Head of caudate nucleus (tissue), 42 donors: ENCODE data around the gene CYP1A1.

Experiments
- DNase-seq, 42 donors: peaks; one replicate each; pipeline versions ENCODE4 v3.0.0 to v3.0.0-alpha.2; 2020 to 2021; ENCODE audit warnings: mixed read lengths in 7 of 42
- intact Hi-C: fragments of 100-400 bp; cut with DNase I; formaldehyde crosslinking; loops from one replicate; pipeline ENCODE4 v1.15.0; 2022

Gene CYP1A1

DNA sequence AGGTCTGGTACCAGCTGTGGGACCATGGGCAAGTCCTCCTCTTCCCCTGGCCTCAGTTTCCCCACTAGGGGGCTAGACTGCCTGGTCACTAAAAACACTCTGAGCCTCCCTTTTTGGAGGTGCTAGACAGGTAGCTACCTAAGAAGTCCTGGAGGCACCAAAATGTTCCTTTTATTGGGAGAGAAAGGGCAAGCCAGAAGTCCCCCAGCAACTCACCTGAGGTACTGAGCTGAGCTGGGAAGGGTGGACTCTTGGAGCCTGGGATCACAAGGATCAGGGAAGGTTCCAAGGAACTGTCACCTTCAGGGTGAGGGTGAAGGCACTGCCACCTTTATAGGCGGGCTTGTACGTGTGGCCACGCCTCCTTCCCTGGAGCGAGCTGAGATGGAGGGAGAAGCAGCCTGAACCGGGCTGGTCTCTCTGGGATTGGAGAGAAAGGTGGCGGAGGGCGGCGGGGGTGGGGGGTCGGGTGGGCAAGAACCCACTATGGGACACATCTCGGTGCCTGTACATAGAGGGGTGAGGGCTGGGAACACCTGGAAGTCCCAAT lies at the start of gene CYP1A1:
Gene CYP1A1 (minus strand): TSS at position 304 of the 550 bp plus-strand sequence. CDS start 2,431 bp downstream, outside the sequence.
- intact Hi-C loops: no loop called here
- DNase-seq: peak in 35 of 42 donors; percentile 5 to 61 (median 36)

- intact Hi-C loops: no loop called here
- DNase-seq: peak in 2 of 42 donors; percentile 46 to 64
Observed at GRCh38 chr15:74773731-74774252, 48.5 kb upstream of the CYP1A1 start.

DNA sequence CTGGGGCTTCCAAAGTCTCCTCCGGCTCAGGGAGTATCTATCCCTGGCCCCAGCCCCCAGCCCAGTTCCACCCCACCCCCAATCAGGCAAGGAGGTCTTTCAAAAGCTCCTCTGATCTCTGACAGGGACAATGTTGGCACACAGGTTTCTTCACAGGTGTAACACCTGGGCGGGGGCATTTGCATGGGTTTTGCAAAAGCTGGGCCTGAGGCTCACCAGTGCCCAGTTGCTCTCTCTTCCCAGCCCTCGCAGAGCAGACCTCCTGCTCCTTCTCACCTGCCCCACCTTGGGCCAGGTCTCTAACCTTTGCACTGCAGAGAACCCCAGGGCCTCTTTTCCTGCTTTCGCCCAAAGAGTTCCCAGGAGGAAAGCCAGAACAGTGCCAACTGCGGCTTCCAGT lies 48.0 kb upstream of the CYP1A1 start:
- no peak for DNase-seq
- intact Hi-C loops: no loop called here

- intact Hi-C loops: no loop called here
- no peak for DNase-seq
Observed at GRCh38 chr15:74770211-74770903, 45.0 kb upstream of the CYP1A1 start.

- intact Hi-C loops: loop anchor here (2.0 to 5.0 kb wide), 2 partner anchors 135 to 397 kb away; no protein-coding TSS in a partner anchor
Observed at GRCh38 chr15:74769463-74770025, 44.2 kb upstream of the CYP1A1 start.

DNA sequence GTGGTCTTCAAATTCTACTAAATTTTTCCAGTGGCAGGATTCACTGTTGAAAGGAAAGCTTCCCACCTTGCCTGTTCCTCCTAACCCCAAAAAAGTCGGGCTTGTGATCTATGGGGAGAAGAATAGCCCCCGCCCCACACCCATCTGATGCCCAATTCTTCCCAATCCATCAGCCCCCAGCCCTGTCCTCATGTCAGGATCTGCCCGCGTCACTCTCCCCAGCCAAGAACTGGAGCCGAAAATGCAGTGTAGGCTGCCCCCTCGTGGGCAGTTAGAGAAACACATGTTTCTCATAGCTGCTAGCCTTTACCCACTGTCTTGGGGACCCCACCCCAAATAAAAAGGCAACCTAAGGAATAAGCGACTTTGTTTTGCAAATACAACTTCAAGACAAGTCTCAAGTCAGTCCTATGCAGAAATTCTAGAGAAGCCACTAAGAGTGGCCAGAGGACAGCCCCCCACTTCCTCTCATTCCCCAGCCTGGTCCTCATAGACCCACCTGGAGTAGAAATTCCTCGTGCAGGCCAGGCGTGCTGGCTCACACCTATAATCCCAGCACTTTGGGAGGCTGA lies 43.5 kb upstream of the CYP1A1 start:
- intact Hi-C loops: loop anchor here (2.0 to 5.0 kb wide), 2 partner anchors 134 to 397 kb away; no protein-coding TSS in a partner anchor

More at GRCh38 chr15:74769463-74770025, 44.2 kb upstream of the CYP1A1 start:
- no peak for DNase-seq

DNA sequence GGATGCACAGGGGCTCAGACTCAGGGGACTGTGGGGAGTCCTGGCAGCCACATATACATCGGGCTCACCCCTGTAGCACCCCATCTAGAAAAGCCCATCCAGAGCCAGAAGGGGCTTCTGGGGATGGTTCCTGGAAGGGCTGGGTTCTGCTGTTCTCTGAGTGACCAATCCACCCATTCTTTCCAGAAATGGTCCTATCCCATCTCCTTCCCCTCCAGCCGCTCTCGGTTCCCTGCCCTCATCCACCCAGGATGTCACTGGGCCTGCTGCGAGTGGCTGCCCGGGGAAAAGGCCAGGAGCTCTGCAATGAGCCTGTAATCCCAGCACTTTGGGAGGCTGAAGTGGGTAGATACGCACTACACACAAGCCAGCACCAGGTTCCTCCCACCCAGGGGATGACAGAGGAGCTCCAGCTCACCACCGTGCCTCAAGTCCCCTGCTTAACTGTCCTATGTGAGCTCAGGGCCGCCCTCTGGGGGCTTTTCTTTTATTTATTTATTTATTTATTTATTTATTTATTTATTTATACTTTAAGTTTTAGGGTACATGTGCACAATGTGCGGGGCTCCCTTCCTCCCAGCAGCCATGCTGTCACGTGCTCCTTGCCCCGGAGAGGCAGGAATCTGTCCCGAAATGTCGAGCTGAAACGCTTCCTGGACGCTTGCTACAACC lies 42.9 kb upstream of the CYP1A1 start:
- intact Hi-C loops: loop anchor here (2.0 to 5.0 kb wide), 2 partner anchors 133 to 396 kb away; no protein-coding TSS in a partner anchor
- DNase-seq: no peak

More for the DNA sequence above, 43.5 kb upstream of the CYP1A1 start:
- DNase-seq: peak; percentile 59 to 89 (median 76)

DNA sequence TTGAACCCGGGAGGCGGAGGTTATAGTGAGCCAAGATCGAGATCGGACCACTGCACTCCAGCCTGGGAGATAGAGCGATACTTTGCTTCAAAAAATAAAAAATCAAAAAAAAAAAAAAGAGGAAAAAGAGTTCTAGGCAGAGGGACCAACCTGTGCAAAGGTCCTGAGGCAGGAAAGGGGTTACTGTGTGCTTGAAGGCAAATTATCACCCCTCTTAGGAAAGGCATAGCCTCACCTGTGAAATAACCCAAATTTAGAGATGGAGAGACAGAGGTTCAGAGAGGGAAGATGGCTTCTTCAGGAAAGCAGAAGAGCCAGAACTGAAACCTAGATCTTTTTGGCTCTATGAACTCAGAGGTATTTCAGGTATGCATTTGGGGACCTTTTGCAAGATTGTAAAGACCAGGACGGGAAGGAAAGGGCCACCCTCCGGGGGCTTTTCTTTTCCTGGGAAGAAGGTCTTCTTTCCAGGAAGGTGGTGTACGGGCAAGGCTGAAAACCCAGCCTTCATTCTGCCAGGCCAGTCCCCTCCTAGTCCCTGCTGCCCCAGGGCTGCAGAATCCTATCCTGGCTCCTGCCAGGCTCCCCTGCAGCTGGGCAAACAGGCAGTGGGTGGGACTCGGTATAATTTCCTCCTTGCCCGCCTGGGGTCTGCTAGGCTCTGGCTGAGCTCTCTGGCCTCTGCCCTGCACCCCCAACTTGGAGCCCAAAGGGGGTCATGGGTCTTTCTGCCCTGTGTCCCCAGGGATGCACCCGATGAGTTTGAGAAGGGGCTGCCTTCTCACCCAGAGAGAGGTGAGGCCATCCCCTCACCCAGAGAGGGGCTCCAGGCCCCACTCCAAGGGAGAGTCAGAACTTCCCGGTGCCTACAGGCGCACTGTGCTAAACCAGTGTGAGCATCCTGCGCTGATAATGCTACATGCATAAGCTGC lies 42.1 kb upstream of the CYP1A1 start:
- no peak for DNase-seq
- intact Hi-C loops: loop anchor here (2.0 to 5.0 kb wide), 2 partner anchors 133 to 395 kb away; no protein-coding TSS in a partner anchor

DNA sequence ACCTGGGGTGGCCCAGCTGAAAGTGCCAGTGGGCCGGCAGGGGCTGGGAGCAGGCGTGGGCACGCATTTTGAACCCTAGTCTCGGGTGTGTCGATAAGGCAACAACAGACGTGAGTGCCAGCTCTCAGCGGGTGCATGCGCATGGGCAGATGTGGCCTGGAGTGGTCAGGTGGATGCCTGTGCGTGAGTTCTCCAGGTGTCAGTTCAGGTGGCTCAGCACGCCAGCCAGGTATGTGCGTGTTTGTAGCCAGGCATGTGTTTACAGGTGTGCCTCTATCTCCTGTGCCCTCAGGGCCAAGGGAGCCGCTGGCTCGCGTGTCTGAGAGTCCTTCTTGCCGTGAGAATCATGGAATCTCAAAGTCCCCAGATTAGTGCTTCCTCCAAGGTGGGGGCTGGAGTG lies 38.1 kb upstream of the CYP1A1 start:
- intact Hi-C loops: no loop called here
- no peak for DNase-seq

- intact Hi-C loops: no loop called here
- DNase-seq: no peak
Observed at GRCh38 chr15:74762791-74763150, 37.4 kb upstream of the CYP1A1 start.

GRCh38 chr15:74758736-74759135 lies 33.4 kb upstream of the CYP1A1 start:
- intact Hi-C loops: no loop called here
- no peak for DNase-seq

DNA sequence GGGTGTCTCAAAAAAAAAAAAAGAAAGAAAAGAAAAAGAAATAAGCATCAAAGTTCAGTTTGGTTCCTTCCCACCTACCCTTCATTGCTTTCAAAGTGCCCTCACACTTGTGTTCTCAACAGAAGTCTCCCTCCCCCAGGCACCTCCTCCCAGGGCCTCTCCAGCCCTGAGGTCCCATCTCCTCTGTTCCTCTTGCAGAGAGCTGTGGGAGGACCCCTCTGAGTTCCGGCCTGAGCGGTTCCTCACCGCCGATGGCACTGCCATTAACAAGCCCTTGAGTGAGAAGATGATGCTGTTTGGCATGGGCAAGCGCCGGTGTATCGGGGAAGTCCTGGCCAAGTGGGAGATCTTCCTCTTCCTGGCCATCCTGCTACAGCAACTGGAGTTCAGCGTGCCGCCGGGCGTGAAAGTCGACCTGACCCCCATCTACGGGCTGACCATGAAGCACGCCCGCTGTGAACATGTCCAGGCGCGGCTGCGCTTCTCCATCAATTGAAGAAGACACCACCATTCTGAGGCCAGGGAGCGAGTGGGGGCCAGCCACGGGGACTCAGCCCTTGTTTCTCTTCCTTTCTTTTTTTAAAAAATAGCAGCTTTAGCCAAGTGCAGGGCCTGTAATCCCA lies 29.4 kb upstream of the CYP1A1 start:
- DNase-seq: no peak
- intact Hi-C loops: no loop called here

- intact Hi-C loops: no loop called here
- DNase-seq: no peak
Observed at GRCh38 chr15:74752531-74752930, 27.2 kb upstream of the CYP1A1 start.

GRCh38 chr15:74752011-74752410 lies 26.7 kb upstream of the CYP1A1 start:
- no peak for DNase-seq
- intact Hi-C loops: no loop called here

DNA sequence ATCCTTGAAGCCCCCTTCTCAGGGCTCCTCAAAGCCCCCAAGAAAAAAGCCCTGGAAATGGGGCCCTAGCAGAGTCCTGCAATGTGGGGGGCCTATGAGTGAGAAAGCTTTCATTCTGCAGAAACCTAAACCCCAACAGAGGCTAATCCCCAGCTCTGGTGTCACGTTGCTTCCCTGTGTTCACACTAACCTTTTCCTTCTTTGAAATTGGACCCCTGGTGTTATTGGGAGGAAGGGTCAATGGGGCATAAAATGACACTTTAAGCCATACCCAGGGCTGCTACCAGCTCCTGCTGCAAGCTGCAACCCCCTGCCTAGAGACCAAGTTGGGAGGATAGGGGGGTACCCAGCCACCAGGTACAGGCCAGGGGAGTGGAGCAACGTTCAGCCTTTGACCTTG lies 25.4 kb upstream of the CYP1A1 start:
- intact Hi-C loops: no loop called here
- no peak for DNase-seq

DNA sequence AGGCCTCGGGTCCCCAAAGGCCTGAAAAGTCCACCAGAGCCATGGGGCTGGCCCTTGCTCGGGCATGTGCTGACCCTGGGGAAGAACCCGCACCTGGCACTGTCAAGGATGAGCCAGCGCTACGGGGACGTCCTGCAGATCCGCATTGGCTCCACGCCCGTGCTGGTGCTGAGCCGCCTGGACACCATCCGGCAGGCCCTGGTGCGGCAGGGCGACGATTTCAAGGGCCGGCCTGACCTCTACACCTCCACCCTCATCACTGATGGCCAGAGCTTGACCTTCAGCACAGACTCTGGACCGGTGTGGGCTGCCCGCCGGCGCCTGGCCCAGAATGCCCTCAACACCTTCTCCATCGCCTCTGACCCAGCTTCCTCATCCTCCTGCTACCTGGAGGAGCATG lies 24.5 kb upstream of the CYP1A1 start:
- DNase-seq: no peak
- intact Hi-C loops: no loop called here

GRCh38 chr15:74748322-74748946 lies 23.1 kb upstream of the CYP1A1 start, which contains the start of gene CYP1A2:
Gene CYP1A2 (plus strand): TSS chr15:74748845. CDS start chr15:74749739, 894 bp downstream.
- DNase-seq: no peak
- intact Hi-C loops: no loop called here
